Liver (tissue), 9 donors: Measurements from ENCODE around the gene CDHR4. TPM values are rescaled to one million over a fixed set of nuclear protein-coding genes. Genes with fewer than 3 reads are reported as not detected.

Experiments used
- DNase-seq: peaks from one replicate; pipeline ENCODE4 v3.0.0-alpha.2; 2017; ENCODE audit warnings: low spot score
- H3K27ac ChIP-seq, 2 donors: one replicate each; pipeline ENCODE4 v1.7.0; 2013; ENCODE audit warnings: inconsistent platforms in 2 of 2, low read length in 2 of 2, control low read depth in 1 of 2, low read depth in 1 of 2, mild to moderate bottlenecking in 1 of 2
- H3K27me3 ChIP-seq, 4 donors: one replicate each; pipeline versions ENCODE4 v1.6.1 to v1.7.0; 2013; ENCODE audit warnings: low read length in 3 of 4, inconsistent platforms in 1 of 4, mild to moderate bottlenecking in 1 of 4, moderate library complexity in 1 of 4; ENCODE audit not compliant: control insufficient read depth in 4 of 4, insufficient read depth in 4 of 4
- H3K36me3 ChIP-seq, 4 donors: one replicate each; pipeline versions ENCODE4 v1.6.1 to v1.7.0; 2013; ENCODE audit warnings: low read length in 3 of 4, mild to moderate bottlenecking in 3 of 4, low read depth in 1 of 4, moderate library complexity in 1 of 4; ENCODE audit not compliant: control insufficient read depth in 4 of 4, insufficient read depth in 3 of 4
- H3K4me1 ChIP-seq, 4 donors: one replicate each; pipeline versions ENCODE4 v1.6.1 to v1.7.0; 2013; ENCODE audit warnings: low read length in 3 of 4, mild to moderate bottlenecking in 3 of 4, moderate library complexity in 1 of 4; ENCODE audit not compliant: control insufficient read depth in 4 of 4, insufficient read depth in 4 of 4
- H3K4me3 ChIP-seq, 3 donors: one replicate each; pipeline versions ENCODE4 v1.6.1 to v1.7.0; 2013; ENCODE audit warnings: low read length in 3 of 3, control low read depth in 1 of 3, low read depth in 1 of 3, mild to moderate bottlenecking in 1 of 3
- H3K9ac ChIP-seq, 2 donors: one replicate each; pipeline ENCODE4 v1.7.0; 2013; ENCODE audit warnings: low read length in 2 of 2, mild to moderate bottlenecking in 2 of 2, moderate library complexity in 2 of 2, control low read depth in 1 of 2, low read depth in 1 of 2
- H3K9me3 ChIP-seq, 4 donors: one replicate each; pipeline versions ENCODE4 v1.6.1 to v1.7.0; 2013; ENCODE audit warnings: low read length in 3 of 4; ENCODE audit not compliant: control insufficient read depth in 4 of 4
- EGR1 ChIP-seq, 2 donors: IDR thresholded peaks; 2 replicates each; pipeline ENCODE4 v1.6.1; 2016 to 2018; ENCODE audit warnings: antibody characterized with exemption in 2 of 2, low read depth in 2 of 2
- FOXA1 ChIP-seq: IDR thresholded peaks from 2 replicates; pipeline ENCODE4 v1.6.1; 2016; ENCODE audit warnings: antibody characterized with exemption
- FOXA2 ChIP-seq: IDR thresholded peaks from 2 replicates; pipeline ENCODE4 v1.6.1; 2016; ENCODE audit warnings: antibody characterized with exemption
- GABPA ChIP-seq, 2 donors: IDR thresholded peaks in 1 of 2; conservative IDR thresholded peaks in 1 of 2; 2 replicates each; pipeline ENCODE4 v1.6.1; 2016; ENCODE audit warnings: antibody characterized with exemption in 2 of 2, mild to moderate bottlenecking in 1 of 2, moderate library complexity in 1 of 2
- HNF4A ChIP-seq, 2 donors: conservative IDR thresholded peaks; 2 replicates each; pipeline ENCODE4 v1.6.1; 2016; ENCODE audit warnings: antibody characterized with exemption in 2 of 2, mild to moderate bottlenecking in 2 of 2
- HNF4G ChIP-seq: IDR thresholded peaks from 2 replicates; pipeline ENCODE4 v1.6.1; 2016; ENCODE audit warnings: antibody characterized with exemption
- JUND ChIP-seq, 2 donors: IDR thresholded peaks; 2 replicates each; pipeline ENCODE4 v1.6.1; 2016; ENCODE audit warnings: antibody characterized with exemption in 2 of 2
- MAX ChIP-seq: IDR thresholded peaks from 2 replicates; pipeline ENCODE4 v1.6.1; 2016; ENCODE audit warnings: antibody characterized with exemption
- NR2F2 ChIP-seq: IDR thresholded peaks from 2 replicates; pipeline ENCODE4 v1.6.1; 2016; ENCODE audit warnings: antibody characterized with exemption
- RAD21 ChIP-seq, 2 donors: IDR thresholded peaks; 2 replicates each; pipeline ENCODE4 v1.6.1; 2016; ENCODE audit warnings: antibody characterized with exemption in 2 of 2, mild to moderate bottlenecking in 2 of 2
- REST ChIP-seq: IDR thresholded peaks from 2 replicates; pipeline ENCODE4 v1.6.1; 2016; ENCODE audit warnings: antibody characterized with exemption, mild to moderate bottlenecking
- RXRA ChIP-seq, 2 donors: IDR thresholded peaks; 2 replicates each; pipeline ENCODE4 v1.6.1; 2017 to 2018; ENCODE audit warnings: antibody characterized with exemption in 2 of 2, mild to moderate bottlenecking in 1 of 2
- TAF1 ChIP-seq: conservative IDR thresholded peaks from 2 replicates; pipeline ENCODE4 v1.6.1; 2016; ENCODE audit warnings: antibody characterized with exemption, mild to moderate bottlenecking
- YY1 ChIP-seq: IDR thresholded peaks from 2 replicates; pipeline ENCODE4 v1.6.1; 2016; ENCODE audit warnings: antibody characterized with exemption, mild to moderate bottlenecking
- ZBTB33 ChIP-seq: IDR thresholded peaks from 2 replicates; pipeline ENCODE4 v1.6.1; 2016; ENCODE audit warnings: antibody characterized with exemption
- WGBS: extraction: QIAGEN DNeasy Blood & Tissue Kit; methylation state at CpG from one replicate; pipeline ENCODE4 v1.1.7; 2013; 5-methylcytosine and 5-hydroxymethylcytosine counted together
- polyA plus RNA-seq, 2 donors: library from polyadenylated mRNA; stranded (reverse) in 1 of 2; unstranded in 1 of 2; fragments of 200-250 nt in 1 of 2; fragments of >200 nt in 1 of 2; fragmentation: Nextera tagmentation in 1 of 2; extraction: Ambion mirVana in 1 of 2; gene quantifications; one replicate each; pipeline versions ENCODE4 v1.2.1 to v1.2.3, GENCODE V29; 2013 to 2015
- total RNA-seq, 2 donors: library from RNA; depleted of rRNA; stranded (reverse); fragments of >200 nt; gene quantifications; one replicate each; pipeline ENCODE4 v1.2.3, GENCODE V29; 2014
- TF ChIP-seq, protein P1 (sequence below): IDR thresholded peaks from 2 replicates; pipeline ENCODE4 v1.6.1; 2016; ENCODE audit warnings: antibody characterized with exemption
- donor health status: healthy.
- donor health status: healthy.
- donor health status: healthy.
- donor health status: healthy.
- donor health status: healthy.

CDHR4 gene
- total and polyA plus RNA-seq, 4 donors: not detected

DNA sequence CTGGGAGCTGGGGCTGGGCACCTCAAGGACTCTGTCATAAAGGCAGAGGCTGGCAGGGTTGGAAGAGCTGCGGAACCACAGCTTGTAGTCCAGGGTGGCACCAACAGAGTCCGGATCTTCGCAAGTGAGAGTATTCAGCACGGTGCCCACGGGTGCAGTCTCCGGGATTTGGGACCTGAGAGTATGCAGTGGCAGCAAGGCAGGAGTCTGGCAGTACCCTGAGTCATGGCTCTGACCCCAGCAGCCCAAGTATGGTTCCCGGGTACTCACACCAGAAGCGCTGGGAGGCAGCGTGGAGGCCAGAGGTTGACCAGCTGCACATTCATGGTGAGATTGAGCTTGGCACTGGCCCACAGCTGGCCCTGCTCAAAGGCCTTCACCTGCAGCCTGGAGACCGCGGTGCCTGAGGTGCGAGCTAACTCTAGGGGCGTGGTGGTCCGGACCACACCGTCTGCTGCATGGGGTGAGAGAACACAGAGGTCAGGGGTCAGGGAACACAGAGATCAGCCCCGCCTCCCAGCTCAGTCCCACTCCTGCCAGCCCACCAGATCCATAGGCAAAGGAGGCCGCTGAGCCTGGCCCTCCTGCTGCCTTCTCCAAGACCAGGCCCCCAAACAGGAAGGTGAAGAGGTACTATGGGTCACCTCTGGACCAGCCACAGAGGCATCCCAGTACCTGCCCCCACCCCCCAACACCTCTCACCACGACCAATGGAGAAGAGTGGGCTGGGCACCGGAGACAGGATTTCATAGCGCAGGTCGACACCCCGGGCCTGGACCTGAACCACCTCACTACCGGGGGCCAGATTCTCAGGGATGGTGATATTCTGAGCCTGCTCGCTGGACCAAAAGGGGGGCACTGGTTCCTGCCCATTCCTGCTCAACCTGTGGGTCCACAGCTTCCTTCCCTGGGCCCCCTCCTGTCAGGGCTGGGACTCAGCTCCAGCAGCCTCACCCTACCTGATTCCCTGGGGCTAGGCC lies 4.5 kb downstream of the CDHR4 start:
- H3K4me3 ChIP-seq: no peak overlapping the region
- 91% methylated on average over 24 of the region's 24 CpGs for WGBS
- no peaks in the 10 kb centered on the region for H3K36me3 ChIP-seq
- no peaks in the 10 kb centered on the region for H3K4me1 ChIP-seq
- no peak for DNase-seq
- no peak overlapping the region for H3K27ac ChIP-seq
- TF ChIP-seq RAD21 (IDR thresholded peaks at IDR 0.05): no peak
- TF ChIP-seq HNF4G: no peak
- no peak for TF ChIP-seq NR2F2
- no peak for TF ChIP-seq TAF1
- no peak for TF ChIP-seq HNF4A (conservative IDR thresholded peaks at IDR 0.05)
- no peak for TF ChIP-seq GABPA (IDR thresholded peaks at IDR 0.05 in 1 of 2, conservative IDR thresholded peaks at IDR 0.05 in 1 of 2)
- no peak for TF ChIP-seq ZBTB33
- no peak for TF ChIP-seq FOXA1
- TF ChIP-seq MAX: no peak
- TF ChIP-seq YY1: no peak
- no peak for TF ChIP-seq FOXA2
- TF ChIP-seq, protein P1, sequence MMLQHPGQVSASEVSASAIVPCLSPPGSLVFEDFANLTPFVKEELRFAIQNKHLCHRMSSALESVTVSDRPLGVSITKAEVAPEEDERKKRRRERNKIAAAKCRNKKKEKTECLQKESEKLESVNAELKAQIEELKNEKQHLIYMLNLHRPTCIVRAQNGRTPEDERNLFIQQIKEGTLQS: no peak
- TF ChIP-seq EGR1 (IDR thresholded peaks at IDR 0.05; ENCODE audit: low read depth in 2 of 2): no peak
- H3K27me3 ChIP-seq: no peaks in the 10 kb centered on the region
- H3K9me3 ChIP-seq: no peaks in the 10 kb centered on the region
- no peak overlapping the region for H3K9ac ChIP-seq

DNA sequence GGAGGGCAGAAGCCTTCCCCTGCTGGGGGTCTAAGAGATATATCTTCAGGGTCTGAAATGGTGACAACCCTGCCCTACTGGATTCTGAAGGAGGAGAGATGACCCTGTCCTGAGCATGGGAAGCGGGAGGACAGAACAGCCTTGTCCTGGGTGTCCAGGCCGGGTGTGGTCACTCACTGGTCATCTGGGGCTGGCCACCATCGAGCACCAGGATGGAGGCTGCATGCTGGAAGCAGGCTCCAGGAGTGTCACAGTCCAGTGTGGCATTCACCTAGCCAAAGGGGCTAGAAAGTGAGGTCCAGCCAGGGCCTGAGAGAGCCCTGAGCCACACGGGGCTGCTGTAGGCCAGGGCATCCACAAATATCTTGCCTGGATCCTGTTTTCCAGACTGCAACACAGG lies 5.2 kb downstream of the CDHR4 start:
- WGBS: 83% methylated on average over 4 of the region's 4 CpGs
- TF ChIP-seq NR2F2: no peak
- no peak overlapping the region for H3K4me3 ChIP-seq

DNA sequence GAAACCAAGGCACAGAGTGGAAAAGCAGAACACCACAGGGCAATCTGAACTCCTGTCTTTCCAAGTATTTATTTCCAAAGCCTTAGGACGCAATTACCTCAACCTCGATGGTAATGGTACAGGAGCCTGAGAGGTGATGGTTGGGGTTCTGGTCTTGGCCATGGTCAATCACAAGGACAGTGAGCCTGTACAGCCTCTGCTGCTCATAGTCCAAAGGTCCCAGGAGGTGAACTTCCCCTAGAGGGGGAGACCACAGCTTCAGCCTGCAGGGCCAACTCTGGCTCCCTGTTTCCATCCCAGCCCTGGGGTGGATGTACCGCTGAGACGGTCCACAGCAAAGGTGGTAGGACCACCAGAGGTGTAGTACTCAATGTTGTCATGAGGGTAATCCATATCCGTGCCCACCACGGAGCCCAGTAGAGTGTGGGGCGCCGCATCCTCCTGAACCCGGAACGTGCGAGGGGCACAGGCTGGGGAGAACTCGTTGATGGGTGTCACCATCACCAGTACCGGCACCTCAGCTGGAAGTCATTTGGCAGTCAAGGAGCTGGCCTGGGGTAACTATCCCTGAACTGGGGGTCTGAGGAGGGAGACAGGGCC lies 6.1 kb downstream of the CDHR4 start:
- no peak for TF ChIP-seq JUND (IDR thresholded peaks at IDR 0.05)
- TF ChIP-seq YY1: no peak
- TF ChIP-seq TAF1: no peak
- TF ChIP-seq, protein P1: no peak
- TF ChIP-seq MAX: no peak
- TF ChIP-seq EGR1 (IDR thresholded peaks at IDR 0.05; ENCODE audit: low read depth in 2 of 2): no peak
- no peak for TF ChIP-seq REST
- TF ChIP-seq HNF4G: no peak
- no peak for TF ChIP-seq RXRA (IDR thresholded peaks at IDR 0.05)
- TF ChIP-seq HNF4A (conservative IDR thresholded peaks at IDR 0.05): no peak
- Histone ChIP-seq H3K9me3 (no peaks in the 10 kb centered on the region), H3K9ac (no peak overlapping the region), H3K27ac (no peak overlapping the region), H3K4me1 (no peaks in the 10 kb centered on the region), H3K36me3 (no peaks in the 10 kb centered on the region), H3K4me3 (no peak overlapping the region), H3K27me3 (no peaks in the 10 kb centered on the region)
- 94% methylated on average over 13 of the region's 13 CpGs for WGBS
- DNase-seq: no peak

More for the DNA sequence above, 5.2 kb downstream of the CDHR4 start:
- H3K27ac ChIP-seq: no peak overlapping the region
- no peak for DNase-seq
- no peak overlapping the region for H3K9ac ChIP-seq
- no peaks in the 10 kb centered on the region for H3K36me3 ChIP-seq
- no peaks in the 10 kb centered on the region for H3K27me3 ChIP-seq
- no peaks in the 10 kb centered on the region for H3K4me1 ChIP-seq
- H3K9me3 ChIP-seq: no peaks in the 10 kb centered on the region
